Hypothalamus (tissue), 51 donors: ENCODE data around the gene FARSB.
A peak's percentile ranks its signal among the peaks of the same experiment; 100 is the strongest.
"Not testable (repeated sequence)": the region's sequence is repeated elsewhere in the genome, so short reads cannot be mapped to it uniquely, and the experiment has no call there.

Experiments
- DNase-seq, 51 donors: peaks; one replicate each; lab custom pipeline; 2025; lab: John Stamatoyannopoulos, UW

Gene FARSB

GRCh38 chr2:222609381-222609780 is 46.5 kb downstream of the FARSB start:
- no peak for DNase-seq

GRCh38 chr2:222608081-222608480 is 47.8 kb downstream of the FARSB start:
- DNase-seq = no peak

GRCh38 chr2:222606306-222606705 is 49.6 kb downstream of the FARSB start:
- no peak for DNase-seq

DNA sequence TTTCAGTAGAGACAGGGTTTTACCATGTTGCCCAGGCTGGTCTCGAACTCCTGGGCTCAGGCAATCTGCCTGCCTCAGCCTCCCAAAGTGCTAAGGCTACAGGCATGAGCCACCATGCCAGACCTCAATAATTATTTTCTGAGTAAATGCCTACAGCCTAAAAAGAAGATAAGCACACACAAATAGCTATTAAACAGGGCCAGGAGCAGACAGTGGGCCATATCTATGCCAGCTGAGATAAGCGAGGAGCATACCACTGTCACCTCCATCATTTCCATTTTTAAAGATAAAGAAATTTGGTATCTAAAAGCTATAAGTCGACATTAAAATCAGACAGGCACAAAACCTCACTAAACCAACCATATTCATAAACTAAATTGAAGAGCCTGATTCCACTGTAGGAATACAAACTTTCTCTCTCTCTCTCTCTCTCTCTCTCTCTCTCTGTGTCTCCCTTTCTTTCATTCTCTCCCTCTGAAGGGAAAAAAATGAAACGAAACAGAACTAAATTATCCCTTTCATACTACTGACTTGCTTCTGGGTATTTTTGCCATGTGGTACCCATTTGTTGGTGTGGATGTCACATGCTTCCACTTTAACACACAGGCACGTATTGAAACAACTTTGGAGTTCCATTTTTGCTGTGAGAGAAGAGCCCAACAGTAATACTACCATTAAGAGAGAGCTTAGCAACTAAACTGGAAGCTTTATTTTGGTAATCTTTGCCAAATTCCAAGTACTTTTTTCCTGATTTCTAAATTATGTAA is 51.0 kb downstream of the FARSB start:
- DNase-seq = no peak

- DNase-seq = no peak
Observed at GRCh38 chr2:222603501-222603900, 52.4 kb downstream of the FARSB start.

- DNase-seq = no peak
Observed at GRCh38 chr2:222598611-222599010, 57.3 kb downstream of the FARSB start.

DNA sequence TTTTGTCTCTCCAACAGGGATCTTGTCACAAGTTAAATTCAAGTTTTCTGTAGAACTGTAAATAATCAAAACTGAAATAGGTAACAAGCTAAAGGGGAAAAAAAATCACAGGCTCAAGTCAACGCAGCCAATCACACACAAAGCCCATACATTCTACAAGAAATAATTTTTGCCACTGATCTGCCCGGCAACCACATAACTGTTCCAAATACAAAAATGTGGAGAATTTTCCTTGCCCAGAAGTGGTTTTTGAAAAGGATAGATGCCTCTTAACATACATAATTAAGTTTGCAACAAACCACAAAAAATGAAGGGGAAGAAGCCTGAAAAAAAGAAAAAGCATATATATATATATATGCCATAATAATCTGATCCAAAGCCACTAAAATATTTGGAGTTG is 60.3 kb downstream of the FARSB start:
- DNase-seq = no peak

DNA sequence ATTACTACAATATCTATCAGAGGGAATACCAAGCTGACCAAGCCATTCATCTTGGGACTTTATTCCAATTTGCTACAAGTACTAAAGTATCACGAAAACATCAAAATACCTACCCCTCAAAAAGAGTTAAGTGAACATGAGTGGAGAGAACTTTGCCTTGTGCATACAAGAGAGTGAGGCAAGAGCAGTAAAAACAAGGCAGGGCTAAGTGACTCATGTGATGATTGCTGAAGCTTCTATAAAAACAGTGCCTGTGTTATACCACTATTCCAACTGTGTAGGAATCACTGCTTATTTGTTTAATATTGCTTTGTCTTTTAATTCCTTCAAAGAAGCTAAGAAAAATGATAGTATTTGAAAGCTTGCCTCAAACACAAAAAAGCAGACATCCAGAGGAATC is 61.2 kb downstream of the FARSB start:
- DNase-seq = no peak

GRCh38 chr2:222592176-222592575 is 63.7 kb downstream of the FARSB start:
- no peak for DNase-seq

DNA sequence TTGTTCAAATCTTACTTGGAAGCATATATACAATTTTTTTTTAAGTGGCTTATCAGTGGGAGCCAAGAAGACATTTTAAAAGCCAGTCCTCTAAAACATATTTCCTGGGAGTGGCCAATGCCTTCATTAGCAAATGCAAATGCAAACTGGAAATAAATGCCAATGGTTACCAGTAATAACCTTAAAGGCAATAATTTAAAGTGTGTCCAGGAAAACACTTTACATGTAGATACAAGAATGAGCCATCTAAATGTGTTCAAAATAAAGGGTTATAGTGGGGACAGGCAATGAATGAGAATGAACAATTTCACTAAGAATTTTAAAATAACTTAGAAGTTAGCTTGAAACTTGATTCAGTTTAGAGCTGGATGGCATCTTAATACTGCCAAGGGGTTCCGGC is 64.2 kb downstream of the FARSB start:
- no peak for DNase-seq

DNA sequence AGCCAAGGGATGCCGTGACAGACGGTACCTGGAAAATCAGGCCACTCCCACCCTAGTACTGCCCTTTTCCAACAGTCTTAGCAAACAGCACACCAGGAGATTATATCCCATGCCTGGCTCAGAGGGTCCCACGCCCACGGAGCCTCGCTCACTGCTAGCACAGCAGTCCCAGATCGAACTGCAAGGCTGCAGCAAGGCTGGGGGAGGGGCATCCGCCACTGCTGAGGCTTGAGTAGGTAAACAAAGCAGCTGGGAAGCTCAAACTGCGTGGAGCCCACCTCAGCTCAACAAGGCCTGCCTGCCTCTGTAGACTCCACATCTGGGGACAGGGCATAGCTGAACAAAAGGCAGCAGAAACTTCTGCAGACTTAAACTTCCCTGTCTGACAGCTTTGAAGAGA is 71.3 kb downstream of the FARSB start:
- DNase-seq = not testable (repeated sequence)

GRCh38 chr2:222582928-222583327 is 73.0 kb downstream of the FARSB start:
- DNase-seq = no peak

DNA sequence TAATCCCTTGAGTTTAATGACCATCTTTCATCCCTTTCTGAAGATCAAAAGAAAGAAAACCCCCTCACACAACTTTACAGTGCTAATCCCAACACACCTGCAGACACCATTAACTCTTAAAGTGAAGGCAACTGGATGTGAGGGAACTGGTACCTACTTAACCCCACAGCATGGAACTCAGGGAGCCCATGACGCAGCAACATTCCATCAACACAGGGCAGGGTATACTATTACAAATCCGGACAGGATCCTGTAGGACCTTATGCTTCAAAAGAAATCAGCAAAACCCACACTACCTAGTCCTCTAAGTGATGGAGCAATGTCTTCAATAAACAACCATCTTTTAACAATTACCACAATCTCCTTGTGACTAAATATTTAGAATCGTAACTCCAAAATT is 78.6 kb downstream of the FARSB start:
- DNase-seq = no peak

- no peak for DNase-seq
Observed at GRCh38 chr2:222576171-222577081, 79.5 kb downstream of the FARSB start.

DNA sequence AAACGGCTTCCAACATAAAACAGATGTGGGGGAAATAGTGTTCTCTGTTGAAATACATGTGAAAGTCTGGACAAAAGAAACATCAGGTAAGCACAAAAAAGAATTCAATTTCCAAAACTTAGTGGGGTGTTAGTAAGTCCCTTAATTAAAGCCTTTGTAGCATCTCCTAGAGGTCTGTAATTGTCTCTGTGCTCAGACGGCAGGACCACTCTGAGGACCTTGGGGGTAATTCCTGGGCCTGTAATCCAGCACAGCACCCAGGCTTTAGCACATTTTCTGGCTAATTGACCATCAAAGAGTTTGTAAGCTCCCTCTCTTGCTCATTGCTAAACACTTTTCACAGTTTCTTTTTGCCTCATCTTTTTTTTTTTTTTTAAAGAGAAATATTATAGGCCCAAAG is 80.3 kb downstream of the FARSB start:
- DNase-seq = no peak

DNA sequence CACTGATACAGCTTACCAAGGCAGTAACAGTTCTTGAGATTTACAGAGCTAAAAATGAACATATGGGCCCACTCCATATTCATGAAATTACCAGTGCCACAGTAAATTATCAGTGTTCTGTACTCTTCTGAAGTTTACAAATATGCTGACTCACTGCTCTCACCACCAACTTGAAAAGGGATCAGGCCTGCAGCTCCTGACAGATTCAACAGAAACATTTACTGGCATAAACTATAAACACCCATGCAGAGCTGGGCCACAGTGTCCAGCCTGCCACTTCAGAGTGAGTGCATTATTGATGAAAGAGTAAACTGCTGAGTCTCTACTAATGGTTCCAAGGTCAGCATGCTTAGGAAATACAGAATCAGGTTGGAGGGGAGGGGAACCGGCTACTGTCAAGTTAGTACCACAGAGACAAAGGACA is 83.1 kb downstream of the FARSB start:
- DNase-seq = peak in 3 of 51 donors; percentile 4 to 11 (median 5)

DNA sequence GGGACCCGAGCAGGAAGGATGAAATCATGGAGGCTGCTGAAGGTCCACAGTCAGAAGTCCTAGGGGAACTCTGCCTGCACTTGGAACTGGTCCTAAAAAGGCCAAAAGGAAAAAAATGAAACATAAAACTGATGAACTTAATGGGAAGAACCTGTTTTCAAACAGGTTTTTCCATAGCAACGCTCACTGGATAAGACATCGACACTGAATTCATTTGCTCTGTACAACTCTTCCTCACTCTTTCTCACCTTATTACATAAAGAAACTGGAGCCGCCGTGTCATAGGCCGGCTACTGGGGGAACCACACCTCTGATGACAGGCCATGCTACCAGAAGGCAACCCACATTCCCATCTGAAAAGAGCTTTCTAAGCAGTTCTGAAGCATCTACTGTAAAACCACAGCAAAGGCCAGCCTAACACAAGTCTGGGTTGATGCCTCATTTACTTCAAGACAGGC is 83.6 kb downstream of the FARSB start:
- no peak for DNase-seq

- DNase-seq = no peak
Observed at GRCh38 chr2:222569826-222570225, 86.1 kb downstream of the FARSB start.

DNA sequence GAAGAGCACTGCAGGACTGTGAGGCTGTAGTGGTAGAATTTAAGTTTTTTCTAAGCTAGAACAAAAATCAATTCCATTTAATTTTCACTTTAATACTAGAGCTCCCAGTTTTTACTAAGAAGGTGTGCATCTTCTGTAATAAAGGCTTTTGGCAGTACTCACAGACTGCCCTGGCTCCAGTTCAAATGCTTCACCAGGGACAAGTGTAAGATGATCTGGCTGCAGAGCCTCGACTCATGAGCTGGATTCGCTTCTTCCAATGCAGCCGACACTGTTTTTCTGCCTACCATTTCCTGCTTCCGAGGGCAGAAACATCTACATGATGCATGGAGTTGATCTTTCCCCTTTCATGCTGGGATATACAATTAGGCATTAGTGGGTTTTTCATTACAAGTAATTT is 87.0 kb downstream of the FARSB start:
- peak in 2 of 51 donors; percentile 2 to 11 for DNase-seq

DNA sequence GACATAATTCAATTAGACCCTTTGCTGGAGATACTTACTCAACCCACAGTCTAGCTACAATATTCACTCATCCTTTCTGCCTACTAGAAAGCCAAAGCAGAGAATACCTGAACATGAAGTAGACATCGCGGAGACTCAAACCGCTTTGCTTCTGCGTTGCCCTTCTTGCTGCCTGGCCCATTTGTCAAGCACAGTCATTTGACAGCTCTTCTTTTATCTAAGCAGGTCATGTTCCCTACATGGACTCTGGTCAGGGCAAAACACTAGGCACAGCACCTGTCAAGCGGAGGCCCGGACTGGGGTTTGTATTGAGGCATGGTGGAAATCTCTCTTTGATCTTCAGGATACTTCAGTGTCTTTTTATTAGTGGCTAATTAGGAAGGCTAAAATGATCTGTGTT is 89.7 kb downstream of the FARSB start:
- DNase-seq = no peak

GRCh38 chr2:222563936-222564335 is 92.0 kb downstream of the FARSB start:
- DNase-seq = peak in 1 of 51 donors; percentile 11
